WTC11 (cell line): ENCODE results near the gene NOBOX. TPM values are rescaled to one million over a fixed set of nuclear protein-coding genes. Genes with fewer than 3 reads are reported as not detected.

Experiments
- ATAC-seq: fragments of 200-7000 bp; cut with Tn5 transposase; 2 replicates; pipeline ENCODE4 v1.10.0; 2021; ENCODE audit warnings: mild to moderate bottlenecking, moderate library complexity
- CTCF ChIA-PET: fragments of 300-600 bp; sonication (Branson Sonifier 250); formaldehyde crosslinking; loops from one replicate; lab custom pipeline; 2021; ENCODE audit warnings: antibody characterized with exemption; lab: Charles Lee
- POLR2A ChIA-PET: fragments of 350-600 bp; sonication (Branson Sonifier 250); formaldehyde crosslinking; loops from one replicate; lab custom pipeline; 2021; ENCODE audit warnings: antibody characterized with exemption; lab: Charles Lee
- DNase-seq: peaks from one replicate; pipeline ENCODE4 v3.0.0; 2021; ENCODE audit warnings: low spot score
- H3K27ac Mint-ChIP-seq: 2 replicates; pipeline ENCODE4 v1.8.0; 2021; ENCODE audit warnings: mixed read lengths
- H3K27me3 Mint-ChIP-seq: 2 replicates; pipeline ENCODE4 v1.8.0; 2021; ENCODE audit warnings: low read depth, mild to moderate bottlenecking, moderate library complexity, mixed read lengths
- H3K36me3 Mint-ChIP-seq: 2 replicates; pipeline ENCODE4 v1.8.0; 2021; ENCODE audit warnings: mixed read lengths
- H3K4me1 Mint-ChIP-seq: 2 replicates; pipeline ENCODE4 v1.8.0; 2022; ENCODE audit warnings: mixed read lengths
- H3K4me3 Mint-ChIP-seq: 2 replicates; pipeline ENCODE4 v1.8.0; 2021; ENCODE audit warnings: mild to moderate bottlenecking, moderate library complexity, mixed read lengths
- H3K9me3 Mint-ChIP-seq: 2 replicates; pipeline ENCODE4 v1.8.0; 2021; ENCODE audit warnings: mixed read lengths
- ELF4 ChIP-seq: sonication (generic); formaldehyde crosslinking; IDR thresholded peaks from 2 replicates; pipeline ENCODE4 v1.8.1; 2022; ENCODE audit warnings: low read depth, mild to moderate bottlenecking, moderate library complexity, missing genetic modification reagents
- ESRRA ChIP-seq: sonication (generic); formaldehyde crosslinking; IDR thresholded peaks from 2 replicates; pipeline ENCODE4 v1.8.1; 2022; ENCODE audit warnings: mild to moderate bottlenecking, missing genetic modification reagents, borderline replicate concordance
- FOXJ3 ChIP-seq: sonication (generic); formaldehyde crosslinking; IDR thresholded peaks from 2 replicates; pipeline ENCODE4 v1.9.0; 2021; ENCODE audit warnings: missing genetic modification reagents, mild to moderate bottlenecking, borderline replicate concordance
- IRF2 ChIP-seq: sonication (generic); formaldehyde crosslinking; IDR thresholded peaks from 2 replicates; pipeline ENCODE4 v1.8.0; 2022; ENCODE audit warnings: low read depth, missing genetic modification reagents, borderline replicate concordance
- JAZF1 ChIP-seq: fragments of 250-450 bp; sonication (Bioruptor Pico); IDR thresholded peaks from 2 replicates; pipeline ENCODE4 v1.9.0; 2021; ENCODE audit warnings: moderate library complexity, mild to moderate bottlenecking, inconsistent platforms
- JUN ChIP-seq: sonication (generic); formaldehyde crosslinking; IDR thresholded peaks from 2 replicates; pipeline ENCODE4 v1.8.0; 2023; ENCODE audit warnings: mild to moderate bottlenecking, missing genetic modification reagents
- NR1H2 ChIP-seq: sonication (generic); formaldehyde crosslinking; IDR thresholded peaks from 2 replicates; pipeline ENCODE4 v1.9.0; 2021; ENCODE audit warnings: mild to moderate bottlenecking, moderate library complexity, missing genetic modification reagents
- OVOL2 ChIP-seq: fragments of 250-450 bp; sonication (Bioruptor Pico); IDR thresholded peaks from 2 replicates; pipeline ENCODE4 v1.9.0; 2021; ENCODE audit warnings: mild to moderate bottlenecking, borderline replicate concordance
- SMAD3 ChIP-seq: sonication (generic); formaldehyde crosslinking; IDR thresholded peaks from 2 replicates; pipeline ENCODE4 v1.8.0; 2022; ENCODE audit warnings: missing genetic modification reagents, mild to moderate bottlenecking, borderline replicate concordance
- SMAD4 ChIP-seq: sonication (generic); formaldehyde crosslinking; IDR thresholded peaks from 2 replicates; pipeline ENCODE4 v1.8.0; 2022; ENCODE audit warnings: mild to moderate bottlenecking, missing genetic modification reagents
- TEAD1 ChIP-seq: sonication (generic); formaldehyde crosslinking; IDR thresholded peaks from 2 replicates; pipeline ENCODE4 v1.8.0; 2022; ENCODE audit warnings: mild to moderate bottlenecking, missing genetic modification reagents
- ZNF121 ChIP-seq: sonication (generic); formaldehyde crosslinking; IDR thresholded peaks from 2 replicates; pipeline ENCODE4 v1.8.0; 2023; ENCODE audit warnings: missing genetic modification reagents
- ZNF219 ChIP-seq: sonication (generic); formaldehyde crosslinking; IDR thresholded peaks from 2 replicates; pipeline ENCODE4 v1.8.0; 2023; ENCODE audit warnings: missing genetic modification reagents, mild to moderate bottlenecking, borderline replicate concordance
- total RNA-seq: library from RNA; stranded (reverse); gene quantifications from 3 replicates; pipeline ENCODE4 v1.2.3, GENCODE V29; 2021
- TF ChIP-seq, protein P1 (sequence below): fragments of 250-450 bp; sonication (Bioruptor Pico); IDR thresholded peaks from 2 replicates; pipeline ENCODE4 v1.9.0; 2021; ENCODE audit warnings: mild to moderate bottlenecking, borderline replicate concordance
- TF ChIP-seq, protein P2 (sequence below): fragments of 250-450 bp; sonication (Bioruptor Pico); conservative IDR thresholded peaks from 2 replicates; pipeline ENCODE4 v1.9.0; 2021; ENCODE audit warnings: mild to moderate bottlenecking
- TF ChIP-seq, protein P3 (sequence below): sonication (generic); formaldehyde crosslinking; IDR thresholded peaks from 2 replicates; pipeline ENCODE4 v1.8.0; 2022; ENCODE audit warnings: mild to moderate bottlenecking, missing genetic modification reagents
- TF ChIP-seq, protein P4 (sequence below): sonication (generic); formaldehyde crosslinking; IDR thresholded peaks from 2 replicates; pipeline ENCODE4 v1.8.1; 2023; ENCODE audit warnings: mild to moderate bottlenecking, missing genetic modification reagents, moderate library complexity
- TF ChIP-seq, protein P5 (sequence below): sonication (generic); formaldehyde crosslinking; IDR thresholded peaks from 2 replicates; pipeline ENCODE4 v1.8.0; 2023; ENCODE audit warnings: mild to moderate bottlenecking, missing genetic modification reagents
- TF ChIP-seq, protein P6 (sequence below): sonication (generic); formaldehyde crosslinking; IDR thresholded peaks from 2 replicates; pipeline ENCODE4 v1.8.1; 2022; ENCODE audit warnings: missing genetic modification reagents, borderline replicate concordance
- TF ChIP-seq, protein P7 (sequence below): sonication (generic); formaldehyde crosslinking; IDR thresholded peaks from 2 replicates; pipeline ENCODE4 v1.8.0; 2023; ENCODE audit warnings: missing genetic modification reagents, mild to moderate bottlenecking, borderline replicate concordance

Gene NOBOX
- total RNA-seq, 1 experiment from 2014 or later, result not detected

DNA sequence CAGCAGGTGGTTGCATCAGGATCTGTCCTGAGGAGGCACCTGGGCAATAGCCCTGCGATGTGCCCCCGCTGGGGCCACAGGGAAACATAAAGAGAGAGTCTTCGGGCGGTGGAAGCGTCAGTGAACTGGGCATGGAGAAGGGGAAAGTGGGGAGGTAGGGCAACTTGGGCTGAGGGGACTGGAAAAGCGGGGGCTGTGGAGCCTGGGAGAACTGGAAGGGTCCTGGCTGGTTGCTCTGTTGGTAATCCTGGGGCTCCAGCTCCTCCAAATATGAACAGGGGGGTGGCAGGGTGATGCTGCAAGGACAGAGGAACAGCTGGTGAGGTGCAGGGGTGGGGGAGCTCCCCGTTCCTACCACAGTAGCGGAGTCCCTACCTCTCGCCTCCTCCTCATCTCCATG, 5.2 kb downstream of the NOBOX start:
- H3K9me3 Mint-ChIP-seq, result no peaks in the 10 kb centered on the region
- H3K4me3 Mint-ChIP-seq, result no peak overlapping the region
- ChIA-PET POLR2A (no interaction called here), CTCF (no interaction called here)
- peaks cover 9% of the 10 kb centered on the region for H3K4me1 Mint-ChIP-seq
- DNase-seq, result no peak
- TF ChIP-seq JAZF1 (CRISPR knock-in tag) (no peak), ELF4 (no peak), IRF2 (no peak), OVOL2 (CRISPR knock-in tag) (no peak), SMAD3 (no peak), ESRRA (CRISPR knock-in tag) (no peak)
- TF ChIP-seq, protein P1, sequence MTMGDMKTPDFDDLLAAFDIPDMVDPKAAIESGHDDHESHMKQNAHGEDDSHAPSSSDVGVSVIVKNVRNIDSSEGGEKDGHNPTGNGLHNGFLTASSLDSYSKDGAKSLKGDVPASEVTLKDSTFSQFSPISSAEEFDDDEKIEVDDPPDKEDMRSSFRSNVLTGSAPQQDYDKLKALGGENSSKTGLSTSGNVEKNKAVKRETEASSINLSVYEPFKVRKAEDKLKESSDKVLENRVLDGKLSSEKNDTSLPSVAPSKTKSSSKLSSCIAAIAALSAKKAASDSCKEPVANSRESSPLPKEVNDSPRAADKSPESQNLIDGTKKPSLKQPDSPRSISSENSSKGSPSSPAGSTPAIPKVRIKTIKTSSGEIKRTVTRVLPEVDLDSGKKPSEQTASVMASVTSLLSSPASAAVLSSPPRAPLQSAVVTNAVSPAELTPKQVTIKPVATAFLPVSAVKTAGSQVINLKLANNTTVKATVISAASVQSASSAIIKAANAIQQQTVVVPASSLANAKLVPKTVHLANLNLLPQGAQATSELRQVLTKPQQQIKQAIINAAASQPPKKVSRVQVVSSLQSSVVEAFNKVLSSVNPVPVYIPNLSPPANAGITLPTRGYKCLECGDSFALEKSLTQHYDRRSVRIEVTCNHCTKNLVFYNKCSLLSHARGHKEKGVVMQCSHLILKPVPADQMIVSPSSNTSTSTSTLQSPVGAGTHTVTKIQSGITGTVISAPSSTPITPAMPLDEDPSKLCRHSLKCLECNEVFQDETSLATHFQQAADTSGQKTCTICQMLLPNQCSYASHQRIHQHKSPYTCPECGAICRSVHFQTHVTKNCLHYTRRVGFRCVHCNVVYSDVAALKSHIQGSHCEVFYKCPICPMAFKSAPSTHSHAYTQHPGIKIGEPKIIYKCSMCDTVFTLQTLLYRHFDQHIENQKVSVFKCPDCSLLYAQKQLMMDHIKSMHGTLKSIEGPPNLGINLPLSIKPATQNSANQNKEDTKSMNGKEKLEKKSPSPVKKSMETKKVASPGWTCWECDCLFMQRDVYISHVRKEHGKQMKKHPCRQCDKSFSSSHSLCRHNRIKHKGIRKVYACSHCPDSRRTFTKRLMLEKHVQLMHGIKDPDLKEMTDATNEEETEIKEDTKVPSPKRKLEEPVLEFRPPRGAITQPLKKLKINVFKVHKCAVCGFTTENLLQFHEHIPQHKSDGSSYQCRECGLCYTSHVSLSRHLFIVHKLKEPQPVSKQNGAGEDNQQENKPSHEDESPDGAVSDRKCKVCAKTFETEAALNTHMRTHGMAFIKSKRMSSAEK (CRISPR knock-in tag), result no peak
- TF ChIP-seq, protein P2, sequence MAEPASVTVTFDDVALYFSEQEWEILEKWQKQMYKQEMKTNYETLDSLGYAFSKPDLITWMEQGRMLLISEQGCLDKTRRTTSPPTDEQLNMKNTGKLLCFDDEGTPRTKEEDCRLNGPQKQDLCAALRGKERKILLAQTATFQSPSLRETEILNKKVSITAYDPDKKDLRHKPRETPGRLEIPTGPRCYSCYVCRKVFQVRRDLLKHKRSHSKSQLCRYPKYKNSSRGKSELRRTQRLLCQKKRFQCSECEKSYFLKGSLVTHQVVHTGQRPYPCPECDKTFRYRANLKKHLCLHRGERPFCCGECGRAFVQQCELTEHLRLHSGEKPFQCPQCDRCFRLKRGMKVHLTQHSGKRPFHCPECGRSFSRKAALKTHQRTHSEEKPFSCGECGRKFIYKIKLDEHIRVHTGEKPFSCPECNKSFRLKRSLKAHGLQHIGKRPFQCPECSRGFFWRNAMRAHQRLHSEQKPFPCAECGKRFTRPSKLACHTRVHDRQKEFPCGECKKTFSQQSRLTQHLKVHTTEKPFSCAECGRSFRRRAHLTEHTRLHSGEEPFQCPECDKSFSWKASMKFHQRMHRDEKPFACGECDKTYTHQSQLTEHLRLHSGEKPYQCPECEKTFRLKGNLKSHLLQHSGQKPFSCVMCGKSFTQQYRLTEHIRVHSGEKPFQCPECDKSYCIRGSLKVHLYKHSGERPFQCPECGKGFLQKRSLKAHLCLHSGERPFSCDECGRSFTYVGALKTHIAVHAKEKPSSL, result no peak
- TF ChIP-seq, protein P3, sequence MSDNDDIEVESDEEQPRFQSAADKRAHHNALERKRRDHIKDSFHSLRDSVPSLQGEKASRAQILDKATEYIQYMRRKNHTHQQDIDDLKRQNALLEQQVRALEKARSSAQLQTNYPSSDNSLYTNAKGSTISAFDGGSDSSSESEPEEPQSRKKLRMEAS (CRISPR knock-in tag), result no peak
- no peaks in the 10 kb centered on the region for H3K36me3 Mint-ChIP-seq
- H3K27ac Mint-ChIP-seq, result no peak overlapping the region
- H3K27me3 Mint-ChIP-seq, result no peaks in the 10 kb centered on the region
- no peak for ATAC-seq

DNA sequence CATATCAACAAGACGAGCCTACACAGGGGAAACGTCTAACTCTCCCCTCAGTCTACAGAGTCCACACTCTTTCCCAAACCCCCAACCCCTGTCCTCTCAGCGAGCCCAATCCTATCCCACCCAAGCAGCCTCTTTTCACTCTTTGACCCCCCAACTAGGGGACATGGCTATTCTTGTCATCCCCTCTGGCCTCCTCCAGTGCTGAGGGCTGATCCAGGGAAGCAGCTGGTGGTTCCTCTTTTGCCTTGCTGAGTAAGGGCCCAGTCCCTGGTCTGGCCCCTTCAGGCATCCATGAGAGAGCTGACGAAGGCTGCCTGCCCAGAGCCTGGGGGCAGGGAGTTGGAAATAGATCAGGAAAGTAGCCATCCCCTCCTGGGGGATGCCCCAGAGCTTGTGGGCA, 6.4 kb downstream of the NOBOX start:
- DNase-seq (no peak), ATAC-seq (no peak)
- Mint-ChIP-seq H3K36me3 (no peaks in the 10 kb centered on the region), H3K4me3 (no peak overlapping the region), H3K27me3 (no peaks in the 10 kb centered on the region), H3K4me1 (peaks cover 10% of the 10 kb centered on the region), H3K9me3 (no peaks in the 10 kb centered on the region), H3K27ac (no peak overlapping the region)
- ChIA-PET POLR2A (no interaction called here), CTCF (no interaction called here)
- TF ChIP-seq, protein P4, sequence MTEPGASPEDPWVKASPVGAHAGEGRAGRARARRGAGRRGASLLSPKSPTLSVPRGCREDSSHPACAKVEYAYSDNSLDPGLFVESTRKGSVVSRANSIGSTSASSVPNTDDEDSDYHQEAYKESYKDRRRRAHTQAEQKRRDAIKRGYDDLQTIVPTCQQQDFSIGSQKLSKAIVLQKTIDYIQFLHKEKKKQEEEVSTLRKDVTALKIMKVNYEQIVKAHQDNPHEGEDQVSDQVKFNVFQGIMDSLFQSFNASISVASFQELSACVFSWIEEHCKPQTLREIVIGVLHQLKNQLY (CRISPR knock-in tag), result no peak
- TF ChIP-seq NR1H2 (CRISPR knock-in tag) (no peak), ZNF219 (CRISPR knock-in tag) (no peak), JUN (CRISPR knock-in tag) (no peak), ZNF121 (CRISPR knock-in tag) (no peak), TEAD1 (CRISPR knock-in tag) (no peak), FOXJ3 (CRISPR knock-in tag) (no peak), SMAD4 (no peak)
- TF ChIP-seq, protein P5, sequence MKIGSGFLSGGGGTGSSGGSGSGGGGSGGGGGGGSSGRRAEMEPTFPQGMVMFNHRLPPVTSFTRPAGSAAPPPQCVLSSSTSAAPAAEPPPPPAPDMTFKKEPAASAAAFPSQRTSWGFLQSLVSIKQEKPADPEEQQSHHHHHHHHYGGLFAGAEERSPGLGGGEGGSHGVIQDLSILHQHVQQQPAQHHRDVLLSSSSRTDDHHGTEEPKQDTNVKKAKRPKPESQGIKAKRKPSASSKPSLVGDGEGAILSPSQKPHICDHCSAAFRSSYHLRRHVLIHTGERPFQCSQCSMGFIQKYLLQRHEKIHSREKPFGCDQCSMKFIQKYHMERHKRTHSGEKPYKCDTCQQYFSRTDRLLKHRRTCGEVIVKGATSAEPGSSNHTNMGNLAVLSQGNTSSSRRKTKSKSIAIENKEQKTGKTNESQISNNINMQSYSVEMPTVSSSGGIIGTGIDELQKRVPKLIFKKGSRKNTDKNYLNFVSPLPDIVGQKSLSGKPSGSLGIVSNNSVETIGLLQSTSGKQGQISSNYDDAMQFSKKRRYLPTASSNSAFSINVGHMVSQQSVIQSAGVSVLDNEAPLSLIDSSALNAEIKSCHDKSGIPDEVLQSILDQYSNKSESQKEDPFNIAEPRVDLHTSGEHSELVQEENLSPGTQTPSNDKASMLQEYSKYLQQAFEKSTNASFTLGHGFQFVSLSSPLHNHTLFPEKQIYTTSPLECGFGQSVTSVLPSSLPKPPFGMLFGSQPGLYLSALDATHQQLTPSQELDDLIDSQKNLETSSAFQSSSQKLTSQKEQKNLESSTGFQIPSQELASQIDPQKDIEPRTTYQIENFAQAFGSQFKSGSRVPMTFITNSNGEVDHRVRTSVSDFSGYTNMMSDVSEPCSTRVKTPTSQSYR (CRISPR knock-in tag), result no peak
- TF ChIP-seq, protein P6, sequence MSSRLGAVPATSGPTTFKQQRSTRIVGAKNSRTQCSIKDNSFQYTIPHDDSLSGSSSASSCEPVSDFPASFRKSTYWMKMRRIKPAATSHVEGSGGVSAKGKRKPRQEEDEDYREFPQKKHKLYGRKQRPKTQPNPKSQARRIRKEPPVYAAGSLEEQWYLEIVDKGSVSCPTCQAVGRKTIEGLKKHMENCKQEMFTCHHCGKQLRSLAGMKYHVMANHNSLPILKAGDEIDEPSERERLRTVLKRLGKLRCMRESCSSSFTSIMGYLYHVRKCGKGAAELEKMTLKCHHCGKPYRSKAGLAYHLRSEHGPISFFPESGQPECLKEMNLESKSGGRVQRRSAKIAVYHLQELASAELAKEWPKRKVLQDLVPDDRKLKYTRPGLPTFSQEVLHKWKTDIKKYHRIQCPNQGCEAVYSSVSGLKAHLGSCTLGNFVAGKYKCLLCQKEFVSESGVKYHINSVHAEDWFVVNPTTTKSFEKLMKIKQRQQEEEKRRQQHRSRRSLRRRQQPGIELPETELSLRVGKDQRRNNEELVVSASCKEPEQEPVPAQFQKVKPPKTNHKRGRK (CRISPR knock-in tag), result no peak
- TF ChIP-seq, protein P7, sequence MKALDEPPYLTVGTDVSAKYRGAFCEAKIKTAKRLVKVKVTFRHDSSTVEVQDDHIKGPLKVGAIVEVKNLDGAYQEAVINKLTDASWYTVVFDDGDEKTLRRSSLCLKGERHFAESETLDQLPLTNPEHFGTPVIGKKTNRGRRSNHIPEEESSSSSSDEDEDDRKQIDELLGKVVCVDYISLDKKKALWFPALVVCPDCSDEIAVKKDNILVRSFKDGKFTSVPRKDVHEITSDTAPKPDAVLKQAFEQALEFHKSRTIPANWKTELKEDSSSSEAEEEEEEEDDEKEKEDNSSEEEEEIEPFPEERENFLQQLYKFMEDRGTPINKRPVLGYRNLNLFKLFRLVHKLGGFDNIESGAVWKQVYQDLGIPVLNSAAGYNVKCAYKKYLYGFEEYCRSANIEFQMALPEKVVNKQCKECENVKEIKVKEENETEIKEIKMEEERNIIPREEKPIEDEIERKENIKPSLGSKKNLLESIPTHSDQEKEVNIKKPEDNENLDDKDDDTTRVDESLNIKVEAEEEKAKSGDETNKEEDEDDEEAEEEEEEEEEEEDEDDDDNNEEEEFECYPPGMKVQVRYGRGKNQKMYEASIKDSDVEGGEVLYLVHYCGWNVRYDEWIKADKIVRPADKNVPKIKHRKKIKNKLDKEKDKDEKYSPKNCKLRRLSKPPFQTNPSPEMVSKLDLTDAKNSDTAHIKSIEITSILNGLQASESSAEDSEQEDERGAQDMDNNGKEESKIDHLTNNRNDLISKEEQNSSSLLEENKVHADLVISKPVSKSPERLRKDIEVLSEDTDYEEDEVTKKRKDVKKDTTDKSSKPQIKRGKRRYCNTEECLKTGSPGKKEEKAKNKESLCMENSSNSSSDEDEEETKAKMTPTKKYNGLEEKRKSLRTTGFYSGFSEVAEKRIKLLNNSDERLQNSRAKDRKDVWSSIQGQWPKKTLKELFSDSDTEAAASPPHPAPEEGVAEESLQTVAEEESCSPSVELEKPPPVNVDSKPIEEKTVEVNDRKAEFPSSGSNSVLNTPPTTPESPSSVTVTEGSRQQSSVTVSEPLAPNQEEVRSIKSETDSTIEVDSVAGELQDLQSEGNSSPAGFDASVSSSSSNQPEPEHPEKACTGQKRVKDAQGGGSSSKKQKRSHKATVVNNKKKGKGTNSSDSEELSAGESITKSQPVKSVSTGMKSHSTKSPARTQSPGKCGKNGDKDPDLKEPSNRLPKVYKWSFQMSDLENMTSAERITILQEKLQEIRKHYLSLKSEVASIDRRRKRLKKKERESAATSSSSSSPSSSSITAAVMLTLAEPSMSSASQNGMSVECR (CRISPR knock-in tag), result no peak
